ENCODE data around the gene P2RY6.

DNA sequence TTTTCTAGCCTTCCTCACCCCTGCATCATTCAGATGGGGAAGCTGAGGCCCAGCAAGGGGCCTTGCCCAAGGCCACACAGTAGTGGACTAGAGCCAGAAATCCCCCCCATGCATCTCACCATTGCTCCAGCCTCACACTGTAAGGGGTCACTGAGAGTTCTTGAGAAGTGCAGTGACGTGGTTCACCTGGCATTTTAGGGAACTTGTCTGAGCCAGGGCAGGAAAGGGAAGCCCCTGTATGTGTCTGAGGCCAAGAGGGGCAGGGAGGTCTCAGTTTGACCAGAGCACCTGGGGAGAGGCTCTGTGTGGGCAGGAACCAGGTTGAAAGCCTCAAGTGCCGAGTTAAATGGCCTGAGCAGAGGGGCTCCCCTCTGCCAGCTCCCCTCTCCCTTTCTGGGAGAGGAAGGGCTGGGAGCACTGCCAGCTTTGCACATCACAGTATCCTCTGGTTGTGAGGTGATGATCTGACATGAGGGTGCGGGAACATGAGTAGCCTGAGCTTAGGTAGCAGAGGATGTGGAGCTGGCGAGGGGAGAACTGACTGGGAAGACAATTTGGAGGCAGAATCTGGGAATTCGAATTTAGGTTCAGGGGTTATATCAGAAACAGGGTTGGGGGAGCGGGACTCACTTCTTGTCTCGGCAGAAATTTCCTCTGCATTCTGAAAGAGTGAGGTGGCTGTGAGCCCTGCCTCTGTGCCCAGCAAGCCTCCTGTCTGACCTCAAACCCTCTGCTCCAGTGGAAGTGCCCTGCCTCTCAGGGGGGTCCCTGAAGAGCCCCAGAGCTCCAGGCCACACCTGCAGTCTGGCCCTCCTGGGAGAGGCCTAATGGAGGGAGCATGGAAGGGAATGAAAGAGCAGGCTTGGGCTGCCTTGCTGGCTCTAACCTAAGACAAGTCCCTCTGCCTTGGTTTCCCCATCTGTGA is 50.5 kb downstream of the P2RY6 start:
- TF ChIP-seq, protein P1, sequence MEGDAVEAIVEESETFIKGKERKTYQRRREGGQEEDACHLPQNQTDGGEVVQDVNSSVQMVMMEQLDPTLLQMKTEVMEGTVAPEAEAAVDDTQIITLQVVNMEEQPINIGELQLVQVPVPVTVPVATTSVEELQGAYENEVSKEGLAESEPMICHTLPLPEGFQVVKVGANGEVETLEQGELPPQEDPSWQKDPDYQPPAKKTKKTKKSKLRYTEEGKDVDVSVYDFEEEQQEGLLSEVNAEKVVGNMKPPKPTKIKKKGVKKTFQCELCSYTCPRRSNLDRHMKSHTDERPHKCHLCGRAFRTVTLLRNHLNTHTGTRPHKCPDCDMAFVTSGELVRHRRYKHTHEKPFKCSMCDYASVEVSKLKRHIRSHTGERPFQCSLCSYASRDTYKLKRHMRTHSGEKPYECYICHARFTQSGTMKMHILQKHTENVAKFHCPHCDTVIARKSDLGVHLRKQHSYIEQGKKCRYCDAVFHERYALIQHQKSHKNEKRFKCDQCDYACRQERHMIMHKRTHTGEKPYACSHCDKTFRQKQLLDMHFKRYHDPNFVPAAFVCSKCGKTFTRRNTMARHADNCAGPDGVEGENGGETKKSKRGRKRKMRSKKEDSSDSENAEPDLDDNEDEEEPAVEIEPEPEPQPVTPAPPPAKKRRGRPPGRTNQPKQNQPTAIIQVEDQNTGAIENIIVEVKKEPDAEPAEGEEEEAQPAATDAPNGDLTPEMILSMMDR (IDR thresholded peaks at IDR 0.05) = no peak
- no peak for TF ChIP-seq ZFX (IDR thresholded peaks at IDR 0.05; ENCODE audit: borderline replicate concordance)
